Activated CD4-positive, alpha-beta T cell treated with anti-CD3 and anti-CD28 coated beads for 36 hours (primary cell): ENCODE measurements around the gene DQX1. TPM values are rescaled to one million over a fixed set of nuclear protein-coding genes. Genes with fewer than 3 reads are reported as not detected.
"Not testable (repeated sequence)": the region's sequence is repeated elsewhere in the genome, so short reads cannot be mapped to it uniquely, and the experiment has no call there.

Experiments used
- ATAC-seq: fragments of 200-7000 bp; cut with Tn5 transposase; one replicate; pipeline ENCODE4 v1.10.0; 2021; ENCODE audit warnings: mild to moderate bottlenecking, moderate library complexity
- CTCF ChIA-PET: fragments of 350-600 bp; sonication (Branson Sonifier 250); formaldehyde crosslinking; loops from one replicate; lab custom pipeline; 2021; ENCODE audit warnings: antibody characterized with exemption; lab: Charles Lee
- POLR2A ChIA-PET: fragments of 350-600 bp; sonication (Branson Sonifier 250); formaldehyde crosslinking; loops from one replicate; lab custom pipeline; 2021; ENCODE audit warnings: antibody characterized with exemption, inconsistent platforms; lab: Charles Lee
- DNase-seq: peaks from one replicate; pipeline ENCODE4 v3.0.0-alpha.2; 2020
- H3K27ac Mint-ChIP-seq: one replicate; pipeline ENCODE4 v1.8.0; 2021; ENCODE audit warnings: mixed read lengths
- H3K27me3 Mint-ChIP-seq: one replicate; pipeline ENCODE4 v1.8.0; 2021; ENCODE audit warnings: mixed read lengths
- H3K36me3 Mint-ChIP-seq: one replicate; pipeline ENCODE4 v1.8.0; 2021; ENCODE audit warnings: low read depth, mixed read lengths
- H3K4me1 Mint-ChIP-seq: one replicate; pipeline ENCODE4 v1.8.0; 2021; ENCODE audit warnings: mixed read lengths
- H3K4me3 Mint-ChIP-seq: one replicate; pipeline ENCODE4 v1.8.0; 2021; ENCODE audit warnings: mild to moderate bottlenecking, moderate library complexity, mixed read lengths
- H3K9me3 Mint-ChIP-seq: one replicate; pipeline ENCODE4 v1.8.0; 2021; ENCODE audit warnings: low read depth, mixed read lengths
- intact Hi-C, 2 experiments: fragments of 100-400 bp; cut with DNase I in 1 of 2; cut with micrococcal nuclease in 1 of 2; formaldehyde crosslinking; loops; one replicate each; pipeline versions ENCODE4 v1.14.2 to v1.15.1; 2022 to 2024; cut with DNase I, micrococcal nuclease
- total RNA-seq, 2 experiments: library from RNA; stranded (reverse); gene quantifications; one replicate each; pipeline ENCODE4 v1.2.3, GENCODE V29; 2021

DQX1 gene
- total RNA-seq, 2 experiments from 2014 or later = 0.40 to 0.41 TPM

GRCh38 chr2:74489906-74490305, 36.1 kb downstream of the DQX1 start:
- no peaks in the 10 kb centered on the region for H3K27me3 Mint-ChIP-seq
- intact Hi-C loops = no loop called here
- ATAC-seq (no peak), DNase-seq (no peak)
- ChIA-PET CTCF (interaction anchor here (1.0 to 1.1 kb wide), 2 partner anchors 11 to 96 kb away, joined by 5 read pairs; no protein-coding TSS in a partner anchor), POLR2A (no interaction called here)
- no peaks in the 10 kb centered on the region for H3K9me3 Mint-ChIP-seq
- no peak overlapping the region for H3K4me3 Mint-ChIP-seq
- H3K4me1 Mint-ChIP-seq = no peaks in the 10 kb centered on the region
- H3K36me3 Mint-ChIP-seq = peaks cover 36% of the 10 kb centered on the region
- no peak overlapping the region for H3K27ac Mint-ChIP-seq

GRCh38 chr2:74488643-74489481, 37.2 kb downstream of the DQX1 start:
- POLR2A ChIA-PET = interaction anchor here (0.6 kb wide), 1 partner anchor 70 kb away, joined by 13 read pairs; no protein-coding TSS in a partner anchor
- Mint-ChIP-seq H3K27me3 (no peaks in the 10 kb centered on the region), H3K9me3 (no peaks in the 10 kb centered on the region), H3K4me1 (peaks cover 4% of the 10 kb centered on the region), H3K36me3 (peaks cover 34% of the 10 kb centered on the region), H3K4me3 (no peak overlapping the region), H3K27ac (no peak overlapping the region)
- DNase-seq (no peak), ATAC-seq (no peak)
- CTCF ChIA-PET = interaction anchor here (0.5 to 1.7 kb wide), 3 partner anchors 8 to 15 kb away, joined by 3 to 5 read pairs (median 5); no protein-coding TSS in a partner anchor
- intact Hi-C loops = no loop called here

DNA sequence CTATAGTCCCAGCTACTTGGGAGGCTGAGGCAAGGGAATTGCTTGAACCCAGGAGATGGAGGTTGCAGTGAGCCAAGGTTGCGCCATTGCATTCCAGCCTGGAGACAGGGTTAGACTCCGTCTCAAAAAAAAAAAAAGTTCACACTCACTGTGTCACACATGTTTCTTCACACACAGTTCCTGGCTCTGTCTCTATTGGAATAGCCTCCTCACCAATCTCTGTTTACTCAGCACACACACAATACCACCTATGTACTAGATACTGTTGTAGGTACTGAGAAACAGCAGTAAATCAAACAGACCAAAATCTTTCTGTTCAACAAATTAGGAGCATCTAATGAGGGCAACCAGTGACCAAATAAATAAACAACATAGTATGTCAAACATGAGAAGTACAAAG, 39.9 kb downstream of the DQX1 start:
- POLR2A ChIA-PET = no interaction called here

DNA sequence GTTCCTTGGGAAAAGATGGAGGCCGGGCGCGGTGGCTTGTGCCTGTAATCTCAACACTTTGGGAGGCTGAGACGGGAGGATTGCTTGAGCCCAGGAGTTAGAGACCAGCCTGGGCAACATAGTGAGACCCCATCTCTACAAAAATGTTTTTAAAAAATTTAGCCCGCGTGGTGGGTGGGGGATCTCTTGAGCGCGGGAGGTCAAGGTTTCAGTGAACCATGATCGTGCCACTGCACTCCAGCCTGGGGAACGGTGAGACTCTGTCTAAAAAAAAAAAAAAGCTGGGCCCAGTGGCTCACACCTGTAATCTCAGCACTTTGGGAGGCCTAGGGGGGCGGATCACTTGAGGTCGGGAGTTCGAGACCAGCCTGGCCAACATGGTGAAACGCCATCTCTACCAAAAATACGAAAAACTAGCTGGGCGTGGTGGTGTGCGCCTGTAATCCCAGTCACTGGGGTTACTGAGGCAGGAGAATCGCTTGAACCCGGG, 42.3 kb downstream of the DQX1 start:
- ATAC-seq, H3K9me3 Mint-ChIP-seq, H3K27me3 Mint-ChIP-seq, POLR2A ChIA-PET, DNase-seq: not testable (repeated sequence)
- intact Hi-C loops = loop anchor here (1.0 to 2.0 kb wide), 15 partner anchors 11 to 1099 kb away; partner anchors contain the start of genes AUP1 (in 2 of the 2), C2orf81 (in 2 of the 2), DOK1 (in 2 of the 2) and HTRA2 (in 2 of the 2)
- CTCF ChIA-PET = interaction anchor here (0.6 to 5.2 kb wide), 13 partner anchors 11 to 728 kb away, joined by 3 to 62 read pairs (median 6); partner anchors contain the start of genes AUP1, HTRA2, INO80B and LBX2
- H3K27ac Mint-ChIP-seq = peak overlapping the region; percentile 99
- H3K36me3 Mint-ChIP-seq = peaks cover 17% of the 10 kb centered on the region
- peaks cover 31% of the 10 kb centered on the region for H3K4me1 Mint-ChIP-seq
- peak overlapping the region; percentile 90 for H3K4me3 Mint-ChIP-seq

More for the DNA sequence above, 39.9 kb downstream of the DQX1 start:
- no peaks in the 10 kb centered on the region for H3K27me3 Mint-ChIP-seq
- no peak for ATAC-seq
- peaks cover 16% of the 10 kb centered on the region for H3K4me1 Mint-ChIP-seq
- H3K4me3 Mint-ChIP-seq = no peak overlapping the region
- H3K36me3 Mint-ChIP-seq = peaks cover 23% of the 10 kb centered on the region
- intact Hi-C loops = no loop called here
- no peak overlapping the region for H3K27ac Mint-ChIP-seq
- H3K9me3 Mint-ChIP-seq = no peaks in the 10 kb centered on the region
- CTCF ChIA-PET = no interaction called here
- no peak for DNase-seq

- Mint-ChIP-seq H3K4me1 (peaks cover 31% of the 10 kb centered on the region), H3K4me3 (peak within 1 kb of the TSS; percentile 90), H3K27ac (peak within 1 kb of the TSS; percentile 99), H3K27me3 (no peaks in the 10 kb centered on the region), H3K9me3 (no peaks in the 10 kb centered on the region), H3K36me3 (peaks cover 17% of the 10 kb centered on the region)
- DNase-seq (peak; percentile 96), ATAC-seq (peak; percentile 95)
- CTCF ChIA-PET = interaction anchor here (0.5 to 5.2 kb wide), 18 partner anchors 10 to 141 kb away, joined by 3 to 62 read pairs (median 4); partner anchors contain the start of genes AUP1, DQX1, HTRA2 and INO80B
- POLR2A ChIA-PET = interaction anchor here (0.5 to 3.2 kb wide), 5 partner anchors 10 to 169 kb away, joined by 3 to 18 read pairs (median 6); partner anchors contain the start of genes AUP1, HTRA2, INO80B and MRPL53
- intact Hi-C loops = loop anchor here (1.0 to 2.0 kb wide), 15 partner anchors 11 to 1098 kb away; partner anchors contain the start of genes AUP1 (in 2 of the 2), C2orf81 (in 2 of the 2), DOK1 (in 2 of the 2) and HTRA2 (in 2 of the 2)
Observed at GRCh38 chr2:74482801-74483674, 43.0 kb downstream of the DQX1 start, which contains the start of the genes CCDC142 and TTC31. TSS of gene CCDC142 (minus strand) at chr2:74482998. CDS start at chr2:74482837, 161 bp downstream. TSS of gene TTC31 (plus strand) at chr2:74483081. CDS start at chr2:74483096, 15 bp downstream.

GRCh38 chr2:74481961-74482800, 43.9 kb downstream of the DQX1 start:
- POLR2A ChIA-PET = interaction anchor here (0.5 to 3.2 kb wide), 7 partner anchors 9 to 100 kb away, joined by 3 to 18 read pairs (median 3); partner anchors contain the start of genes AUP1, HTRA2, INO80B and MRPL53
- peak overlapping the region; percentile 90 for H3K4me3 Mint-ChIP-seq
- ATAC-seq (peak; percentile 37), DNase-seq (peak; percentile 75)
- no peaks in the 10 kb centered on the region for H3K27me3 Mint-ChIP-seq
- H3K27ac Mint-ChIP-seq = peak overlapping the region; percentile 99
- peaks cover 31% of the 10 kb centered on the region for H3K4me1 Mint-ChIP-seq
- CTCF ChIA-PET = interaction anchor here (0.5 to 5.2 kb wide), 20 partner anchors 9 to 658 kb away, joined by 3 to 62 read pairs (median 4); partner anchors contain the start of genes AUP1, DQX1, HTRA2 and INO80B
- H3K9me3 Mint-ChIP-seq = no peaks in the 10 kb centered on the region
- intact Hi-C loops = loop anchor here (1.0 to 2.0 kb wide), 6 partner anchors 10 to 1097 kb away; partner anchors contain the start of genes ALMS1 (in 1 of the 2), C2orf81 (in 1 of the 2), DOK1 (in 1 of the 2) and INO80B (in 1 of the 2)
- peaks cover 21% of the 10 kb centered on the region for H3K36me3 Mint-ChIP-seq

DNA sequence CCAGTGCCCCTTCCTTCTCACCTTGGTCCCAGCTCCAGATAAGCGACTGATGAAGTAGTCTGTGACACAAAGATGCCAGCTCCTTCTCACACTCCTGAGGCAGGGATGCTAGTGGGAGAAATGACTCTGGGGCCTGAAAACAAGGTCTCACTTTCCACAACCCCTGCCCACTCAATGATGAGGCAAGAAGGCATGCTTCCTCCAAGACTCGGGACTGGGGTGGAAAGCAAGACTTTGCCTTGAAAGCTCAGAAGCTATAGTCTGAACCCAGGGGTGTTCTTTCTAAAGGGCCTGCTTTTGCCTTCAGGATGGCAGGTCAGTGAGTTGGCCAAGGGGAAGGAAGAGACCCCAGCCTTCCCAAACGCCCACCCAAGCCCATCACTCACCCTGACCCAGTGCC, 44.6 kb downstream of the DQX1 start:
- DNase-seq (no peak), ATAC-seq (no peak)
- POLR2A ChIA-PET = interaction anchor here (0.5 to 3.2 kb wide), 5 partner anchors 9 to 100 kb away, joined by 3 to 18 read pairs (median 6); partner anchors contain the start of genes INO80B, MRPL53 and WBP1
- no peak overlapping the region for H3K27ac Mint-ChIP-seq
- peak overlapping the region; percentile 90 for H3K4me3 Mint-ChIP-seq
- peaks cover 31% of the 10 kb centered on the region for H3K4me1 Mint-ChIP-seq
- intact Hi-C loops = no loop called here
- CTCF ChIA-PET = interaction anchor here (0.7 to 5.2 kb wide), 14 partner anchors 8 to 657 kb away, joined by 3 to 62 read pairs (median 3); partner anchors contain the start of genes AUP1, HTRA2, INO80B and LBX2
- H3K9me3 Mint-ChIP-seq = no peaks in the 10 kb centered on the region
- H3K27me3 Mint-ChIP-seq = no peaks in the 10 kb centered on the region
- peaks cover 19% of the 10 kb centered on the region for H3K36me3 Mint-ChIP-seq

DNA sequence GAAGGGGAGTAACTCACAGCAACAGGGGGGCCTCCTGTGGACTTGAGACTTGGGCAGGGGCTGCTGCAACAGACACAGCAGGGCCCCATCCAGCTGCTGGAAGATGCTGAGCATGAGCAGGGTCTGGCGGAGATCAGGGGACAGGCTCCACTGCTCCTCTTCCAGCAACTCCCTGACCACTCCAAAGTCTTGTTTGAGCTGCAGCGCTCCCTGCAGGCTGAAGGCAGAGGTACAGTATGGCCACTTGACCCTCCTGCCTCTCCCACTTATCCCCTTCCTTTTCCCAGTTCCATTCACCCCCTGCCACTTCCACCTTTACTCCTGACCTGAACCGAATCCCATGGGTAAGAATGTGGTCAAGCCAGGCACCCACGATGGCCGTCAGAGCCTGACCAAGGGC, 51.1 kb downstream of the DQX1 start:
- Mint-ChIP-seq H3K36me3 (peaks cover 27% of the 10 kb centered on the region), H3K9me3 (no peaks in the 10 kb centered on the region), H3K4me3 (no peak overlapping the region), H3K27ac (no peak overlapping the region), H3K27me3 (no peaks in the 10 kb centered on the region), H3K4me1 (peaks cover 22% of the 10 kb centered on the region)
- ChIA-PET POLR2A (interaction anchor here (0.6 kb wide), 1 partner anchor 23 kb away, joined by 8 read pairs; no protein-coding TSS in a partner anchor), CTCF (interaction anchor here (0.7 to 5.3 kb wide), 6 partner anchors 7 to 86 kb away, joined by 3 to 44 read pairs (median 5); partner anchors contain the start of genes CCDC142, INO80B, TTC31 and WBP1)
- ATAC-seq (no peak), DNase-seq (peak; percentile 28)
- intact Hi-C loops = no loop called here

DNA sequence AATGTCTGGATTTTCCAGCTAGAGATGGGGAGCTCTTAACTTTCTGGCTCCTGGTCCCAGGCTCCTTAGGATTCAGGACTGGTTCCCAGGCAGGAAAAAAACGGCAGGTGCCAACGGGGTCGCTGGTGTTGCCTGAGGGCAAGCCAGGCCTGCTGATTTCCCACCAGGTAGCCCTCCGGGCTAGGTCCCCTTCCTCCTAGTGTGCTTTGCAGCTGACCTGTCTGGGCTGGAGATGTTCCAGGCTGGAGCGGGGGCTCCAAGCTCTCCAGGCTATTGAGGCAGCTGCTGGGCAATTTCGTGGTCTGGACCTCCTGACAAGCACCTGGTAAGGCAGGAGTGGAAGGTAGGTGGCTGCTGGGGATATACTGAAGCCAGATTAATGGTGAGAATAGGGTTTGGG, 51.5 kb downstream of the DQX1 start:
- no peak for ATAC-seq
- POLR2A ChIA-PET = interaction anchor here (0.6 kb wide), 1 partner anchor 22 kb away, joined by 8 read pairs; no protein-coding TSS in a partner anchor
- Mint-ChIP-seq H3K27me3 (no peaks in the 10 kb centered on the region), H3K36me3 (peaks cover 27% of the 10 kb centered on the region), H3K27ac (peak overlapping the region; percentile 19), H3K9me3 (no peaks in the 10 kb centered on the region), H3K4me3 (no peak overlapping the region), H3K4me1 (peaks cover 21% of the 10 kb centered on the region)
- intact Hi-C loops = no loop called here
- CTCF ChIA-PET = interaction anchor here (0.7 to 5.3 kb wide), 5 partner anchors 8 to 1713 kb away, joined by 3 to 44 read pairs (median 4); partner anchors contain the start of genes CCDC142, INO80B, TTC31 and WBP1
- DNase-seq = no peak
